Midbrain (tissue), 1 donor: ENCODE data around the gene PRSS57.

Source experiments
- DNase-seq: peaks from one replicate; lab custom pipeline; 2025; lab: John Stamatoyannopoulos, UW

Gene PRSS57

DNA sequence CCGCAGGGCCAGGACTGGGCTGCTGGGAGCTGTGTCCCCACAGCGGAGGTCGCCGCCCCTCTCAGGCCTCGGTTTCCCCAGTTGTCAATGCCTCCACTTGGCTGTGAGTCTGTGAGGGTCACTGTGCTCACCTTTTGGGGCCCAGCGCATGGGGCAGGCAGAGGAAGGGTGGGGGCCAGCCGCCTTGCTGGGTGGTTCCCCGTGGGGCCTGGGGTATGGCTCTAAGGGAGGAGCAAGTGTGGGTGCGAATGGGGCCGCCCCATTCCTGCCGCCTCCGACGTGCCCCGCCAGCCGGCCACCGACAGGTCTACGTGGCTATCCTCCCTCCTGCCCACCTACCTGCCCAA lies 56.4 kb downstream of the PRSS57 start:
- no peak for DNase-seq
